BJ (cell line): ENCODE data around the gene DOHH. TPM values are rescaled to one million over a fixed set of nuclear protein-coding genes. Genes with fewer than 3 reads are reported as not detected.
A peak's percentile ranks its signal among the peaks of the same experiment; 100 is the strongest.
"Not testable (repeated sequence)": the region's sequence is repeated elsewhere in the genome, so short reads cannot be mapped to it uniquely, and the experiment has no call there.

Source experiments
- CTCF ChIA-PET: fragments of 350-600 bp; formaldehyde crosslinking; extraction: SDS; loops from one replicate; lab custom pipeline; 2021; ENCODE audit warnings: antibody characterized with exemption, inconsistent platforms; lab: Yijun Ruan, JAX
- POLR2A ChIA-PET: fragments of 300-600 bp; sonication (Branson Sonifier 250); formaldehyde crosslinking; extraction: SDS; loops from one replicate; lab custom pipeline; 2021; ENCODE audit warnings: antibody characterized with exemption; lab: Charles Lee
- DNase-seq: peaks from one replicate; pipeline ENCODE4 v3.0.0-alpha.2; 2011; ENCODE audit warnings: low read depth
- H3K27me3 ChIP-seq: 2 replicates; pipeline ENCODE4 v1.6.0; 2011; ENCODE audit warnings: low read length; ENCODE audit not compliant: control insufficient read depth, insufficient read depth
- H3K36me3 ChIP-seq: 2 replicates; pipeline ENCODE4 v1.5.1; 2011; ENCODE audit warnings: low read length; ENCODE audit not compliant: control insufficient read depth, insufficient read depth
- H3K4me3 ChIP-seq: 2 replicates; pipeline ENCODE4 v1.5.1; 2011; ENCODE audit warnings: low read depth, mild to moderate bottlenecking, control low read depth, low read length
- CTCF ChIP-seq: IDR thresholded peaks from 2 replicates; pipeline ENCODE4 v1.5.1; 2011; ENCODE audit warnings: low read depth, mild to moderate bottlenecking, control low read depth, inconsistent platforms, low read length, moderate library complexity; ENCODE audit not compliant: insufficient read depth
- polyA plus RNA-seq: library from polyadenylated mRNA; depleted of rRNA; stranded (reverse); fragments of >200 nt; gene quantifications from 2 replicates; pipeline ENCODE4 v1.2.3, GENCODE V29; 2011

Gene DOHH
- polyA plus RNA-seq, 1 experiment = 8.3 TPM

- CTCF ChIA-PET = no interaction called here
- Histone ChIP-seq H3K4me3 (no peak overlapping the region), H3K36me3 (peaks cover 16% of the 10 kb centered on the region), H3K27me3 (no peaks in the 10 kb centered on the region)
- no peak for DNase-seq
- POLR2A ChIA-PET = no interaction called here
- no peak for TF ChIP-seq CTCF
Observed at GRCh38 chr19:3511506-3512251, 11.2 kb upstream of the DOHH start.

DNA sequence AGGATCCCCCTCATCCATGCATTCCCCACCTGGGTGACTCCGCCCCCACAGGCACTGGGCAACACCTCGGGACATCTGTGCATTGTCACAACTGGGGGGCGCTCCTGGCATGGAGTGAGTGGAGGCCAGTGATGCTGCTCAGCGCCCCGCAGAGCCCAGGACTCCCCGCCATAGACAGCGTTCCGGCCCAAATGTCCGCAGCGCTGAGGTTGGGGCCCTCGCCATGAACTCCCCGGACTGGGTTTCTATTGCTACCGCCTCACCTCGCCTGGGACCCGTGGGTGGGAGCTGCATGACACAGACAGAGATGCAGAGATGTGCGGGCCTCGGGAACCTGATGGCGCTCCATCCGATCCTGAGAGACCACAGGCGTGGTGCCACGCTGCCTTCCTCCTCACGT, 10.3 kb upstream of the DOHH start:
- H3K27me3 ChIP-seq = no peaks in the 10 kb centered on the region
- no peak for DNase-seq
- no peak for TF ChIP-seq CTCF
- H3K4me3 ChIP-seq = no peak overlapping the region
- CTCF ChIA-PET = no interaction called here
- peaks cover 16% of the 10 kb centered on the region for H3K36me3 ChIP-seq
- POLR2A ChIA-PET = no interaction called here

GRCh38 chr19:3509566-3509989, 9.1 kb upstream of the DOHH start:
- ChIA-PET POLR2A (no interaction called here), CTCF (no interaction called here)
- Histone ChIP-seq H3K27me3 (no peaks in the 10 kb centered on the region), H3K36me3 (peaks cover 14% of the 10 kb centered on the region), H3K4me3 (no peak overlapping the region)
- no peak for TF ChIP-seq CTCF
- no peak for DNase-seq

DNA sequence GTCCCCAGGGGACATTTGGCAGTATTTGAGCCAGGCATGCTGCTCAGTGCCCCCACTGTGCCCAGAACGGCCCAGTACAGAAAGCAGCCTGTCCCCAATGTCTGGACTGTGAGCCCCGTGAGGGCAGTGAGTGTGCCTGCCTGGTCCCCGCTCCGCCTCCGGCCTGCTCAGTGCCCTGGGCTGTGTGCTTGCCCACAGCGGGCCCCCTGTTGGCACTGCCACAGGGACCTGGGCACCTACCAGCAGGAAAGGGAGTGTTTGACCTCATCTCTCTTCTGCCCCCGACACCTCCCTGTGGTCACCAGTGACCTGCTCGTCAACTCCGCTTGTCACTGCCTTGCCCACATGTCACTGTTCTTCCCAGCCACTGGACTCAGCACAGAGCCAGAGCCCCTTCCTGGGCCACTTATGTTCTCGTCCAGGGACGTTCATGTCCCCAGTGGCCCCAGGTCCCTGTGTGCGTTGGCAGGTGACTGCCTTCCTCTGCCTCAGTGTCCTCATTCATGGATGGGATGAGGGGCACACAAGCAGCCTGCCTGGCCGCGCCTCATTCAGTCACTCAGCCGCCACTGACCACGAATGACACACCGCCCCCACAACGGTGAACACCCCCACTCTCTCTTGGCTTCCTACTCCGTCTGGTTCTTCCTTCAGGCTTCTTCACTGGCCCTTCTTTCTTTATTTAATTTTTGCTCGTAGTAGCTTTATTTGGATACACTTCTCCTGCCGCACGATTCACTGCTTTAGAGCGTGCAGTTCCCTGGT, 8.5 kb upstream of the DOHH start:
- ChIA-PET POLR2A (no interaction called here), CTCF (no interaction called here)
- Histone ChIP-seq H3K4me3 (no peak overlapping the region), H3K36me3 (peaks cover 14% of the 10 kb centered on the region), H3K27me3 (no peaks in the 10 kb centered on the region)
- no peak for DNase-seq
- TF ChIP-seq CTCF = no peak

DNA sequence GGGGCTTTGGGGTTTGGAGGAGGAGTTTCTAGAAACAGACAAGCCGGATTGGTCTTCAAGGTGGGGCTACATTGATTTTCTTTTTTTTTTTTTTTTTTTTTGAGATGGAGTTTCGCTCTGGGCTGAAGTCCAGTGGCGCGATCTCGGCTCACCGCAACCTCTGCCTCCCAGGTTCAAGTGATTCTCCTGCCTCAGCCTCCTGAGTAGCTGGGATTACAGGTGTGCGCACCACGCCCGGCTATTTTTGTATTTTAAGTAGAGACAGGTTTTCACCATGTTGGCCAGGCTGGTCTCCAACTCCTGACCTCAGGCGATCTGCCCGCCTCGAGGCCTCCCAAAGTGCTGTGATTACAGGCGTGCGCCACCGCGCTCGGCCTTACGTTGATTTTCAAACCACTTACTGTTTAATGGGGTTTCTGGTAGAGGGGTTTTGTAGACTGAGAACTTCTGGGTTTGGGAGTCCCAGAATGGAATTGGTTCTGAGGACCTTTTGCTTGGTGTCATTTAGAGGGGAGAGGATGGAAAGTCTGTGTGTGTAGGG, 7.7 kb upstream of the DOHH start:
- H3K36me3 ChIP-seq = peaks cover 11% of the 10 kb centered on the region
- DNase-seq, POLR2A ChIA-PET, H3K27me3 ChIP-seq, CTCF ChIA-PET: not testable (repeated sequence)
- H3K4me3 ChIP-seq = peak overlapping the region; percentile 97; the same call in 1 of the 2 replicates
